Astrocyte (in vitro differentiated cells and primary cell): ENCODE results near the gene EEF1AKMT3. TPM values are rescaled to one million over a fixed set of nuclear protein-coding genes. Genes with fewer than 3 reads are reported as not detected.
A peak's percentile ranks its signal among the peaks of the same experiment; 100 is the strongest.

Experiments used
- DNase-seq: peaks from one replicate; pipeline ENCODE4 v3.0.0-alpha.2; 2010; ENCODE audit warnings: low read depth
- FAIRE-seq: peaks from 2 replicates; lab custom pipeline; 2011; peaks lifted over from hg19 to GRCh38; lab: Jason Lieb, UNC
- H2AFZ ChIP-seq: 2 replicates; pipeline ENCODE4 v1.6.0; 2012; ENCODE audit warnings: low read depth, low read length, inconsistent platforms
- H3K27ac ChIP-seq: 2 replicates; pipeline ENCODE4 v1.5.1; 2011; ENCODE audit warnings: low read depth, low read length, inconsistent platforms
- H3K27me3 ChIP-seq: 2 replicates; pipeline ENCODE4 v1.6.0; 2011; ENCODE audit warnings: low read length, inconsistent platforms; ENCODE audit not compliant: insufficient read depth
- H3K36me3 ChIP-seq: 2 replicates; pipeline ENCODE4 v1.5.1; 2011; ENCODE audit warnings: low read length, inconsistent platforms; ENCODE audit not compliant: insufficient read depth
- H3K4me1 ChIP-seq: 2 replicates; pipeline ENCODE4 v1.5.1; 2011; ENCODE audit warnings: low read length, inconsistent platforms; ENCODE audit not compliant: insufficient read depth
- H3K4me2 ChIP-seq: 2 replicates; pipeline ENCODE4 v1.6.0; 2012; ENCODE audit warnings: low read length, inconsistent platforms
- H3K4me3 ChIP-seq: 2 replicates; pipeline ENCODE4 v1.5.1; 2011; ENCODE audit warnings: low read depth, mild to moderate bottlenecking, low read length, inconsistent platforms; ENCODE audit not compliant: insufficient read depth
- H3K79me2 ChIP-seq: 2 replicates; pipeline ENCODE4 v1.6.0; 2012; ENCODE audit warnings: mild to moderate bottlenecking, low read length, inconsistent platforms; ENCODE audit not compliant: insufficient read depth
- H3K9ac ChIP-seq: 2 replicates; pipeline ENCODE4 v1.6.0; 2012; ENCODE audit warnings: mild to moderate bottlenecking, low read length, inconsistent platforms
- H3K9me3 ChIP-seq: 2 replicates; pipeline ENCODE4 v1.5.1; 2012; ENCODE audit warnings: low read depth, mild to moderate bottlenecking, low read length, inconsistent platforms; ENCODE audit not compliant: insufficient read depth
- H4K20me1 ChIP-seq: 2 replicates; pipeline ENCODE4 v1.6.0; 2012; ENCODE audit warnings: low read length, inconsistent platforms; ENCODE audit not compliant: insufficient read depth
- H3K27ac Mint-ChIP-seq: one replicate; pipeline ENCODE4 v1.8.0; 2021; ENCODE audit warnings: mild to moderate bottlenecking, mixed read lengths; ENCODE audit not compliant: unreplicated experiment
- H3K27me3 Mint-ChIP-seq: one replicate; pipeline ENCODE4 v1.8.0; 2021; ENCODE audit warnings: low read depth, mixed read lengths; ENCODE audit not compliant: unreplicated experiment
- H3K36me3 Mint-ChIP-seq: one replicate; pipeline ENCODE4 v1.8.0; 2021; ENCODE audit warnings: low read depth, mixed read lengths; ENCODE audit not compliant: unreplicated experiment
- H3K4me1 Mint-ChIP-seq: one replicate; pipeline ENCODE4 v1.8.0; 2021; ENCODE audit warnings: low read depth, mixed read lengths; ENCODE audit not compliant: unreplicated experiment
- H3K4me3 Mint-ChIP-seq: one replicate; pipeline ENCODE4 v1.8.0; 2021; ENCODE audit warnings: mild to moderate bottlenecking, moderate library complexity, mixed read lengths; ENCODE audit not compliant: unreplicated experiment
- H3K9me3 Mint-ChIP-seq: one replicate; pipeline ENCODE4 v1.8.0; 2021; ENCODE audit warnings: mild to moderate bottlenecking, mixed read lengths; ENCODE audit not compliant: unreplicated experiment
- EZH2 ChIP-seq: IDR thresholded peaks from 2 replicates; pipeline ENCODE4 v1.6.1; 2012; ENCODE audit warnings: mild to moderate bottlenecking, low read length, inconsistent platforms; ENCODE audit not compliant: insufficient read depth
- total RNA-seq: library from RNA; stranded (reverse); gene quantifications from 2 replicates; pipeline ENCODE4 v1.2.1, GENCODE V29; 2021
- TF ChIP-seq, protein P1 (sequence below): IDR thresholded peaks from 2 replicates; pipeline ENCODE4 v1.5.1; 2011; ENCODE audit warnings: low read depth, mild to moderate bottlenecking, inconsistent platforms, low read length, moderate library complexity; ENCODE audit not compliant: insufficient read depth

EEF1AKMT3 gene
- total RNA-seq, 1 donor from 2014 or later: 8.1 TPM

DNA sequence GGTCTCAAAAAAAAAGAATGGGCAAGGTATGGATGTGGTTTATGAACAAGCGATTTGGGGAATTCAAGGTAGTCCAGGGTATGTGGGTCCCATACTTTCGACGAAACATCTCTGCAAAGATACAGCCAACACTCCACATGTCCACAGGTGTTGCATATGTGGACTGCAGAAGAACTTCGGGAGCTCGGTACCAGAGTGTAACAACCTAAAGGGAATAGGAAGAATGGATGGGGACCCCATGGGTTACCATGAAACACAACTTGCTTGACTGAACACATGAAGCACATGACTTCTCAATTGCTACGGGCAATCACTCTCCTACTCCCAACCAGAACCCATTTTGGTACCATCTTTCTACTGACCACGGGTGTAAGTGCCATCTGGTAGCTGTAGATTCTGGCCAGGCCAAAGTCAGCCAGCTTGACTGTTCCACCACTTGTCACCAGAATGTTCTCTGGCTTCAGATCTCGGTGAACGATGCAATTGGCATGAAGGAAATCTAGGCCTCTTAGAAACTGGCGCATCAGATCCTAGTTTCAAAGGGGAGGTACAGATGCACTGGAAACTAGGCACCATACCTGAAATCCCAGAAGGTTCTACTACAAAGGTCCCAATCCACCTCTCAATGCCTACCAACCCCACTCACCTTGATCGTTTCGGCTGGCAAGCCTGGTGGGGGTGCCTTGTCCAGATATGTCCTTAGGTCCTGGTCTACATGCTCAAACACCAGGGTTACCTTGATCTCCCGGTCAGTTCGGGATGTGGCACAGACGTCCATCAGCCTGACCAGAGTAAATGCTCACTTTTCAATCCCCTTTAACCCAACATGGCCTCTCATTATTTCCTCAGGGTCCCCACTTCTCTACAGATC is 21.6 kb upstream of the EEF1AKMT3 start:
- peaks cover 13% of the 10 kb centered on the region for H4K20me1 ChIP-seq
- H3K4me2 ChIP-seq: peak overlapping the region; percentile 95
- no peaks in the 10 kb centered on the region for H3K9me3 Mint-ChIP-seq
- peaks cover 26% of the 10 kb centered on the region for H3K4me1 Mint-ChIP-seq
- peak overlapping the region; percentile 76 for H3K4me3 ChIP-seq
- H3K27ac Mint-ChIP-seq: peak overlapping the region; percentile 94
- no peaks in the 10 kb centered on the region for H3K9me3 ChIP-seq
- peaks cover 6% of the 10 kb centered on the region for H3K27me3 ChIP-seq
- H3K36me3 Mint-ChIP-seq: peaks cover 37% of the 10 kb centered on the region
- peak overlapping the region; percentile 97 for H3K9ac ChIP-seq
- no peaks in the 10 kb centered on the region for H3K27me3 Mint-ChIP-seq
- no peak overlapping the region for H2AFZ ChIP-seq
- peaks cover 31% of the 10 kb centered on the region for H3K36me3 ChIP-seq
- peaks cover 23% of the 10 kb centered on the region for H3K4me1 ChIP-seq
- FAIRE-seq: no peak
- peak overlapping the region; percentile 95 for H3K27ac ChIP-seq
- DNase-seq: no peak
- TF ChIP-seq, protein P1, sequence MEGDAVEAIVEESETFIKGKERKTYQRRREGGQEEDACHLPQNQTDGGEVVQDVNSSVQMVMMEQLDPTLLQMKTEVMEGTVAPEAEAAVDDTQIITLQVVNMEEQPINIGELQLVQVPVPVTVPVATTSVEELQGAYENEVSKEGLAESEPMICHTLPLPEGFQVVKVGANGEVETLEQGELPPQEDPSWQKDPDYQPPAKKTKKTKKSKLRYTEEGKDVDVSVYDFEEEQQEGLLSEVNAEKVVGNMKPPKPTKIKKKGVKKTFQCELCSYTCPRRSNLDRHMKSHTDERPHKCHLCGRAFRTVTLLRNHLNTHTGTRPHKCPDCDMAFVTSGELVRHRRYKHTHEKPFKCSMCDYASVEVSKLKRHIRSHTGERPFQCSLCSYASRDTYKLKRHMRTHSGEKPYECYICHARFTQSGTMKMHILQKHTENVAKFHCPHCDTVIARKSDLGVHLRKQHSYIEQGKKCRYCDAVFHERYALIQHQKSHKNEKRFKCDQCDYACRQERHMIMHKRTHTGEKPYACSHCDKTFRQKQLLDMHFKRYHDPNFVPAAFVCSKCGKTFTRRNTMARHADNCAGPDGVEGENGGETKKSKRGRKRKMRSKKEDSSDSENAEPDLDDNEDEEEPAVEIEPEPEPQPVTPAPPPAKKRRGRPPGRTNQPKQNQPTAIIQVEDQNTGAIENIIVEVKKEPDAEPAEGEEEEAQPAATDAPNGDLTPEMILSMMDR: no peak
- no peak for TF ChIP-seq EZH2
- peaks cover 34% of the 10 kb centered on the region for H3K79me2 ChIP-seq
- peak overlapping the region; percentile 91 for H3K4me3 Mint-ChIP-seq

DNA sequence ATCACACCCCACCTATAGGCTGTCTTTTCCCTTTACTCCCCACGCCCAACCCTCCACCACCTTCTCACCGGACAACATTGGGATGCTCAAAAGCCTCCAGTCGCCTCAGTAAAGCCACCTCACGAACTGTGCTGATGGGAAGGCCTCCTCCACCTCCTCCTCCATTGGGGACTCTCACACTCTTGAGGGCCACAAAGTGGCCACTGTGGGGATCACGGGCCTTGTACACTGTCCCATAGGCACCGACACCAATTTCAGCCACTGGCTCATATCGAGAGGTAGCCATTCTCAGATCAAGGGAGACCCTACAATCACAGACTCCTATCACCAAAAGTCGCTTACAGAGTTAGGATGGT is 21.0 kb upstream of the EEF1AKMT3 start:
- Histone ChIP-seq H3K27me3 (peaks cover 11% of the 10 kb centered on the region), H3K4me3 (peak overlapping the region; percentile 76), H4K20me1 (peaks cover 13% of the 10 kb centered on the region), H3K4me1 (peaks cover 21% of the 10 kb centered on the region), H3K27ac (peak overlapping the region; percentile 95), H3K4me2 (peak overlapping the region; percentile 95), H3K36me3 (peaks cover 28% of the 10 kb centered on the region), H3K9ac (peak overlapping the region; percentile 97), H2AFZ (peak overlapping the region; percentile 78), H3K9me3 (no peaks in the 10 kb centered on the region), H3K79me2 (peaks cover 34% of the 10 kb centered on the region)
- Mint-ChIP-seq H3K4me1 (peaks cover 25% of the 10 kb centered on the region), H3K36me3 (peaks cover 32% of the 10 kb centered on the region), H3K9me3 (no peaks in the 10 kb centered on the region), H3K27me3 (no peaks in the 10 kb centered on the region), H3K27ac (peak overlapping the region; percentile 94), H3K4me3 (peak overlapping the region; percentile 91)
- DNase-seq: no peak
- no peak for FAIRE-seq
- TF ChIP-seq, protein P1: no peak
- TF ChIP-seq EZH2: no peak
